Measurements from ENCODE around the gene NHS. TPM values are rescaled to one million over a fixed set of nuclear protein-coding genes. Genes with fewer than 3 reads are reported as not detected.

The NHS gene
- total RNA-seq, 1 donor from 2014 or later = 3.6 TPM

GRCh38 chrX:17587366-17587765, 212.4 kb downstream of the NHS start:
- no peak for DNase-seq (ENCODE audit: low spot score)

GRCh38 chrX:17588303-17588702, 213.3 kb downstream of the NHS start:
- no peak for DNase-seq (ENCODE audit: low spot score)

GRCh38 chrX:17590892-17591740, 216.1 kb downstream of the NHS start:
- peak; percentile 74 for DNase-seq (ENCODE audit: low spot score)

GRCh38 chrX:17591741-17592110, 216.7 kb downstream of the NHS start:
- DNase-seq (ENCODE audit: low spot score) = peak; percentile 43

GRCh38 chrX:17592117-17592516, 217.1 kb downstream of the NHS start:
- DNase-seq (ENCODE audit: low spot score) = no peak

- DNase-seq (ENCODE audit: low spot score) = no peak
These were observed 219.7 kb downstream of the NHS start for GRCh38 chrX:17594693-17595092.

- peak; percentile 13 for DNase-seq (ENCODE audit: low spot score)
These were observed 220.5 kb downstream of the NHS start for GRCh38 chrX:17595456-17596035.

GRCh38 chrX:17596061-17596460, 221.1 kb downstream of the NHS start:
- DNase-seq (ENCODE audit: low spot score) = no peak

GRCh38 chrX:17596546-17597205, 221.7 kb downstream of the NHS start:
- no peak for DNase-seq (ENCODE audit: low spot score)

- DNase-seq (ENCODE audit: low spot score) = no peak
These were observed 222.3 kb downstream of the NHS start for GRCh38 chrX:17597327-17597726.

GRCh38 chrX:17597836-17598439, 222.9 kb downstream of the NHS start:
- peak; percentile 72 for DNase-seq (ENCODE audit: low spot score)

- DNase-seq (ENCODE audit: low spot score) = no peak
These were observed 226.6 kb downstream of the NHS start for GRCh38 chrX:17601441-17602200.

- DNase-seq (ENCODE audit: low spot score) = no peak
These were observed 227.2 kb downstream of the NHS start for GRCh38 chrX:17602245-17602644.

GRCh38 chrX:17603196-17603595, 228.2 kb downstream of the NHS start:
- no peak for DNase-seq (ENCODE audit: low spot score)

GRCh38 chrX:17605676-17606075, 230.7 kb downstream of the NHS start:
- DNase-seq (ENCODE audit: low spot score) = no peak

GRCh38 chrX:17606231-17606630, 231.2 kb downstream of the NHS start:
- no peak for DNase-seq (ENCODE audit: low spot score)

GRCh38 chrX:17608888-17609287, 233.9 kb downstream of the NHS start:
- DNase-seq (ENCODE audit: low spot score) = no peak

- DNase-seq (ENCODE audit: low spot score) = no peak
These were observed 235.8 kb downstream of the NHS start for GRCh38 chrX:17610788-17611187.

GRCh38 chrX:17613979-17614588, 239.1 kb downstream of the NHS start:
- no peak for DNase-seq (ENCODE audit: low spot score)

GRCh38 chrX:17616936-17617335, 241.9 kb downstream of the NHS start:
- DNase-seq (ENCODE audit: low spot score) = no peak

GRCh38 chrX:17617806-17618205, 242.8 kb downstream of the NHS start:
- DNase-seq (ENCODE audit: low spot score) = no peak

All from umbilical cord (tissue), 2 donors.